Right kidney (tissue), 1 donor: ENCODE measurements around the gene PRKAB2.
"Not testable (repeated sequence)": the region's sequence is repeated elsewhere in the genome, so short reads cannot be mapped to it uniquely, and the experiment has no call there.

Experiments used
- DNase-seq: peaks from one replicate; pipeline ENCODE4 v3.0.0-alpha.2; 2016

The PRKAB2 gene

GRCh38 chr1:147110872-147111271 lies 61.4 kb downstream of the PRKAB2 start:
- DNase-seq, result no peak

DNA sequence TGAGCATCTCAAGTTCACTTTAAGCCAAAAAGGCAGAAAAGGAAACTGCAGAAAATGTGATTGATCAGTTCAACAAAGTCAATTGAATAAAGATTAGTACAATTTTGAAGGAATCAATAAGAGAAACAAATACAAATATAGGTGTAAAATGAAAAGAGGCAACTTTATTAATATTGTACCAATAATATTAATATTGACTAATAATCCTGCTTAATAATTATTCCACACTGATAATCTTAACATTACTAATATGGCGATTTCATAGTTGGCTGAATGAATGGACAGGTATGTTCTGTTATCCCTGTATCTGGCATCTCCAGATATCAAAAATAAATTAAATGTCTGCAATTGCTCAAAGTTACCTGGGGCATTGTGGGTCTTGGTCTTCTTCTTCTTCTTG lies 61.8 kb downstream of the PRKAB2 start:
- no peak for DNase-seq

GRCh38 chr1:147109762-147110161 lies 62.5 kb downstream of the PRKAB2 start:
- DNase-seq, result no peak

- no peak for DNase-seq
These were observed 63.2 kb downstream of the PRKAB2 start for GRCh38 chr1:147109041-147109440.

DNA sequence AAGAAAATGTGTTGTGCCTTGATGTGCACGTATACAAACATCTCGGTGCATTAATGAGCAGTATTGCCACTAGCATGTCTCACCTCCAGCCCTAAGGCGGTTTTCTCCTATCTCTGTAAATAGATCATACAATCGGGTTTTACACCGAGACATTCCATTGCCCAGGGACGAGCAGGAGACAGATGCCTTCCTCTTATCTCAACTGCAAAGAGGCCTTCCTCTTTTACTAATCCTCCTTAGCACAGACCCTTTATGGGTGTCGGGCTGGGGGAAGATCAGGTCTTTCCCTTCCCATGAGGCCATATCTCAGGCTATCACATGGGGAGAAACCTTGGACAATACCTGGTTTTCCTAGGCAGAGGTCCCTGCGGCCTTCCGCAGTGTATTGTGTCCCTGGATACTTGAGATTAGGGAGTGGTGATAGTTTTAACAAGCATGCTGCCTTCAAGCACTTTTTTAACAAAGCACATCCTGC lies 65.8 kb downstream of the PRKAB2 start:
- not testable (repeated sequence) for DNase-seq

DNA sequence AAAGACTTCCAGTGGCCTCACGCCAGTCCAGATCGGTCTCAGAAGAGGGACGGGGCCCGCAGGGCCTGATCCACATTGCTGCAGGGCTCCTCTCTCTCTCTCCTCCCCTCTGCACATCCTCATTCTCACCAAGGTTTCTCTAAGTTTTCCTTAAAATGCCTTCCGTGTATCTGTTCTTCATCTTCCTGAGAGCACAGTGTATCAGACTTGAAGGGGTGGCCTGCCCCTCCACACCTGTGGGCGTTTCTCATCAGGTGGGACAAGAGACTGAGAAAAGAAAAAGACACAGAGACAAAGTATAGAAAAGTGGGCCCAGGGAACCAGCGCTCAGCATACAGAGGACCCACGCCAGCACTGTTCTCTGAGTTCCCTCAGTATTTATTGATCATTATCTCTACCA lies 66.4 kb downstream of the PRKAB2 start:
- no peak for DNase-seq
